Measurements from ENCODE around the gene PPP1R15B. TPM values are rescaled to one million over a fixed set of nuclear protein-coding genes. Genes with fewer than 3 reads are reported as not detected.

Gene PPP1R15B
- total and polyA plus RNA-seq, 4 donors: 13.0 to 54.0 (median 26.1) TPM

- TF ChIP-seq SP1 (IDR thresholded peaks at IDR 0.05) (no peak), FOXA2 (IDR thresholded peaks at IDR 0.05) (no peak), RXRA (IDR thresholded peaks at IDR 0.05) (no peak), JUND (IDR thresholded peaks at IDR 0.05) (no peak)
- peak overlapping the region in 1 of 2 donors; percentile 40 for H3K9ac ChIP-seq (ENCODE audit: low read depth in 1 of 2, low read length in 2 of 2)
- DNase-seq (ENCODE audit: low spot score): no peak
- whole genome bisulfite sequencing: 50% methylated on average over 11 of the region's 11 CpGs
- peaks cover 0 to 17% (median 5%) of the 10 kb centered on the region in 4 donors for H3K4me1 ChIP-seq (ENCODE audit: control insufficient read depth in 4 of 4, insufficient read depth in 4 of 4, low read length in 3 of 4)
- peak overlapping the region in 1 of 3 donors; percentile 42 for H3K4me3 ChIP-seq (ENCODE audit: low read depth in 1 of 3, low read length in 3 of 3)
- no peaks in the 10 kb centered on the region for H3K9me3 ChIP-seq (ENCODE audit: control insufficient read depth in 4 of 4, low read length in 3 of 4)
- H3K36me3 ChIP-seq (ENCODE audit: control insufficient read depth in 4 of 4, insufficient read depth in 3 of 4, low read depth in 1 of 4, low read length in 3 of 4): no peaks in the 10 kb centered on the region
- H3K27me3 ChIP-seq (ENCODE audit: control insufficient read depth in 4 of 4, insufficient read depth in 4 of 4, low read length in 3 of 4): no peaks in the 10 kb centered on the region
- H3K27ac ChIP-seq (ENCODE audit: low read depth in 1 of 2, low read length in 2 of 2): peak overlapping the region in 1 of 2 donors; percentile 33
Observed at GRCh38 chr1:204362984-204363334, 48.7 kb downstream of the PPP1R15B start.

- H3K4me1 ChIP-seq (ENCODE audit: control insufficient read depth in 4 of 4, insufficient read depth in 4 of 4, low read length in 3 of 4): peaks cover 0 to 17% (median 5%) of the 10 kb centered on the region in 4 donors
- 91% methylated on average over 10 of the region's 10 CpGs for WGBS
- H3K36me3 ChIP-seq (ENCODE audit: control insufficient read depth in 4 of 4, insufficient read depth in 3 of 4, low read depth in 1 of 4, low read length in 3 of 4): no peaks in the 10 kb centered on the region
- no peak overlapping the region for H3K4me3 ChIP-seq (ENCODE audit: low read depth in 1 of 3, low read length in 3 of 3)
- DNase-seq (ENCODE audit: low spot score): no peak
- no peak overlapping the region for H3K9ac ChIP-seq (ENCODE audit: low read depth in 1 of 2, low read length in 2 of 2)
- H3K27ac ChIP-seq (ENCODE audit: low read depth in 1 of 2, low read length in 2 of 2): no peak overlapping the region
- no peak for TF ChIP-seq CTCF (IDR thresholded peaks at IDR 0.05; ENCODE audit: low read depth, low read length, missing input control)
- no peak for TF ChIP-seq JUND (IDR thresholded peaks at IDR 0.05)
- no peak for TF ChIP-seq GABPA (IDR thresholded peaks at IDR 0.05 in 1 of 2, conservative IDR thresholded peaks at IDR 0.05 in 1 of 2)
- TF ChIP-seq RXRA (IDR thresholded peaks at IDR 0.05): no peak
- TF ChIP-seq HNF4G (IDR thresholded peaks at IDR 0.05): no peak
- H3K9me3 ChIP-seq (ENCODE audit: control insufficient read depth in 4 of 4, low read length in 3 of 4): no peaks in the 10 kb centered on the region
- H3K27me3 ChIP-seq (ENCODE audit: control insufficient read depth in 4 of 4, insufficient read depth in 4 of 4, low read length in 3 of 4): no peaks in the 10 kb centered on the region
Observed at GRCh38 chr1:204361781-204362180, 49.8 kb downstream of the PPP1R15B start.

GRCh38 chr1:204361341-204361771 lies 50.3 kb downstream of the PPP1R15B start:
- H3K4me3 ChIP-seq (ENCODE audit: low read depth in 1 of 3, low read length in 3 of 3): no peak overlapping the region
- no peak for DNase-seq (ENCODE audit: low spot score)
- H3K27me3 ChIP-seq (ENCODE audit: control insufficient read depth in 4 of 4, insufficient read depth in 4 of 4, low read length in 3 of 4): no peaks in the 10 kb centered on the region
- peaks cover 0 to 17% (median 5%) of the 10 kb centered on the region in 4 donors for H3K4me1 ChIP-seq (ENCODE audit: control insufficient read depth in 4 of 4, insufficient read depth in 4 of 4, low read length in 3 of 4)
- TF ChIP-seq EGR1 (IDR thresholded peaks at IDR 0.05; ENCODE audit: low read depth in 2 of 2): no peak
- TF ChIP-seq MAX (IDR thresholded peaks at IDR 0.05): no peak
- TF ChIP-seq JUND (IDR thresholded peaks at IDR 0.05): no peak
- TF ChIP-seq SP1 (IDR thresholded peaks at IDR 0.05): no peak
- TF ChIP-seq REST (IDR thresholded peaks at IDR 0.05): no peak
- no peak for TF ChIP-seq HNF4G (IDR thresholded peaks at IDR 0.05)
- no peak for TF ChIP-seq FOXA1 (IDR thresholded peaks at IDR 0.05)
- no peak for TF ChIP-seq NR2F2 (IDR thresholded peaks at IDR 0.05)
- no peak for TF ChIP-seq RAD21 (IDR thresholded peaks at IDR 0.05)
- TF ChIP-seq YY1 (IDR thresholded peaks at IDR 0.05): no peak
- no peak for TF ChIP-seq ATF3 (IDR thresholded peaks at IDR 0.05)
- no peak for TF ChIP-seq GABPA (IDR thresholded peaks at IDR 0.05 in 1 of 2, conservative IDR thresholded peaks at IDR 0.05 in 1 of 2)
- no peak for TF ChIP-seq FOXA2 (IDR thresholded peaks at IDR 0.05)
- TF ChIP-seq CTCF (IDR thresholded peaks at IDR 0.05; ENCODE audit: low read depth, low read length, missing input control): no peak
- TF ChIP-seq TAF1 (conservative IDR thresholded peaks at IDR 0.05): no peak
- no peak for TF ChIP-seq HNF4A (conservative IDR thresholded peaks at IDR 0.05)
- no peak for TF ChIP-seq RXRA (IDR thresholded peaks at IDR 0.05)
- no peak for TF ChIP-seq ZBTB33 (IDR thresholded peaks at IDR 0.05)
- H3K9me3 ChIP-seq (ENCODE audit: control insufficient read depth in 4 of 4, low read length in 3 of 4): no peaks in the 10 kb centered on the region
- no peaks in the 10 kb centered on the region for H3K36me3 ChIP-seq (ENCODE audit: control insufficient read depth in 4 of 4, insufficient read depth in 3 of 4, low read depth in 1 of 4, low read length in 3 of 4)
- H3K27ac ChIP-seq (ENCODE audit: low read depth in 1 of 2, low read length in 2 of 2): no peak overlapping the region
- 76% methylated on average over 2 of the region's 2 CpGs for WGBS
- H3K9ac ChIP-seq (ENCODE audit: low read depth in 1 of 2, low read length in 2 of 2): no peak overlapping the region
